GM12891 (cell line): ENCODE results near the gene CELF2.

Source experiments
- POLR2A ChIP-seq: IDR thresholded peaks from 2 replicates; pipeline ENCODE4 v1.6.1; 2011; ENCODE audit warnings: low read depth, low read length, control low read depth
- POLR2AphosphoS5 ChIP-seq: IDR thresholded peaks from 2 replicates; pipeline ENCODE4 v1.6.1; 2011; ENCODE audit warnings: low read depth, low read length, control low read depth
- POU2F2 ChIP-seq: IDR thresholded peaks from 2 replicates; pipeline ENCODE4 v1.6.1; 2011; ENCODE audit warnings: low read depth, mild to moderate bottlenecking, control low read depth, low read length, moderate library complexity
- TAF1 ChIP-seq: IDR thresholded peaks from 2 replicates; pipeline ENCODE4 v1.6.1; 2011; ENCODE audit warnings: low read depth, low read length, control low read depth

DNA sequence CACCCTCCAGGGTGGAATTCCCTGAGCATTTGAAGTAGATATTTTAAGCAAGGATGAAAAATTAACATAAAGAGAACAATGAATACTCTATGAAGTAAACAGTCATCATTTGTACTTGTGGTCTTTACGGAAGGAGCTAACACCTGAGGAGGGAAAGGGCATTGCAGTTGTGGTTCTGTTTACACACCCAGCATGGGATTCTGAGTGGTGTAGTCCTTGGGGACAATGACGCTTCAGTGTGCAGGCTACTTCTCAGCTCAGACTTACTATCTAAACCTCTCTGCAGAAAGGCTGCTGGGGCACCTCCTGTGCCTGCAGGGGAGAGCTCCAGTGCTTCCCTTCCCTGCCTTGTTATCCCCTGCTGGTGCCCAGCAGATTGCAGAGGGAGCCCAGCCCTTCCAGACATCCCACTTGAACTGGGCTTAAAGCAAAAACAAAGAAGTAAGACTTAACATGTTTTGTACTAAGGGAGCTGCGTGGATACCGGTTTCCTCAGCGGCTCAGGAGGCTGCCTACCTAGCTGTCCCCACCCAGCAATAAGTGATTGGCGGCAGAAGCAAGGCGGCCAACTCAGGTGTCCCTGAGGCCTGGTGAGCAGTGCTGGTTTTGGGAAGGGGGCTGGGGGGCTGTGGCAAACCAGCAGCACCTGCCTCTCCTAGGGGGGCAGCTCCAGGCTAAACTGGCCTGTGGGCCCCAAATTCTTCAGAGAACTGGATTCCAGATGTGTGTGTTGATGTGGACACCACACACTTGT is 89.1 kb downstream of the CELF2 start:
- TF ChIP-seq POU2F2 (no peak), POLR2A (no peak), TAF1 (no peak), POLR2AphosphoS5 (no peak)
